HepG2 (cell line): ENCODE measurements around the gene GPR4. TPM values are rescaled to one million over a fixed set of nuclear protein-coding genes. Genes with fewer than 3 reads are reported as not detected.

Experiments
- AKNA ChIP-seq: sonication (generic); formaldehyde crosslinking; IDR thresholded peaks from 2 replicates; pipeline ENCODE4 v1.4.0; 2020; ENCODE audit warnings: missing genetic modification reagents, borderline replicate concordance
- GATAD1 ChIP-seq: IDR thresholded peaks from 2 replicates; pipeline ENCODE4 v1.6.1; 2016; ENCODE audit warnings: missing genetic modification reagents, missing compliant biosample characterization
- GZF1 ChIP-seq: sonication (generic); formaldehyde crosslinking; IDR thresholded peaks from 2 replicates; pipeline ENCODE4 v1.5.1; 2020; ENCODE audit warnings: mild to moderate bottlenecking, missing genetic modification reagents
- HBP1 ChIP-seq: IDR thresholded peaks from 2 replicates; pipeline ENCODE4 v1.6.1; 2016; ENCODE audit warnings: low read depth, control low read depth
- KMT2A ChIP-seq: sonication (generic); formaldehyde crosslinking; IDR thresholded peaks from 2 replicates; pipeline ENCODE4 v1.4.0; 2020; ENCODE audit warnings: missing genetic modification reagents
- MBNL3 ChIP-seq: fragments of 250-450 bp; sonication (Bioruptor Pico); conservative IDR thresholded peaks from 2 replicates; pipeline ENCODE4 v1.8.0; 2022; ENCODE audit warnings: mild to moderate bottlenecking, inconsistent platforms
- MEF2D ChIP-seq: sonication (generic); formaldehyde crosslinking; IDR thresholded peaks from 2 replicates; pipeline ENCODE4 v1.5.1; 2020; ENCODE audit warnings: mild to moderate bottlenecking, missing genetic modification reagents
- MLLT10 ChIP-seq: sonication (generic); formaldehyde crosslinking; IDR thresholded peaks from 2 replicates; pipeline ENCODE4 v1.4.0; 2020; ENCODE audit warnings: missing genetic modification reagents
- PAX8 ChIP-seq: sonication (generic); formaldehyde crosslinking; IDR thresholded peaks from 2 replicates; pipeline ENCODE4 v1.8.0; 2022; ENCODE audit warnings: mild to moderate bottlenecking, missing genetic modification reagents, borderline replicate concordance
- SETDB1 ChIP-seq: sonication (generic); formaldehyde crosslinking; IDR thresholded peaks from 2 replicates; pipeline ENCODE4 v1.5.1; 2020; ENCODE audit warnings: missing genetic modification reagents, mild to moderate bottlenecking, borderline replicate concordance
- SMARCC2 ChIP-seq: fragments of 450-650 bp; IDR thresholded peaks from 2 replicates; pipeline ENCODE4 v1.6.1; 2017; ENCODE audit warnings: antibody characterized with exemption, mild to moderate bottlenecking
- TAF1 ChIP-seq: sonication (generic); formaldehyde crosslinking; IDR thresholded peaks from 2 replicates; pipeline ENCODE4 v1.4.0; 2020; ENCODE audit warnings: missing genetic modification reagents
- TARDBP ChIP-seq: sonication (generic); formaldehyde crosslinking; IDR thresholded peaks from 2 replicates; pipeline ENCODE4 v1.8.0; 2022; ENCODE audit warnings: mild to moderate bottlenecking, missing genetic modification reagents
- TEAD3 ChIP-seq: optimal IDR thresholded peaks from 2 replicates; pipeline ENCODE3; 2016; ENCODE audit warnings: borderline replicate concordance
- THAP8 ChIP-seq: sonication (generic); formaldehyde crosslinking; IDR thresholded peaks from 2 replicates; pipeline ENCODE4 v1.5.1; 2020; ENCODE audit warnings: missing genetic modification reagents, mild to moderate bottlenecking, borderline replicate concordance
- TOPORS ChIP-seq: sonication (generic); formaldehyde crosslinking; IDR thresholded peaks from 2 replicates; pipeline ENCODE4 v1.8.0; 2023; ENCODE audit warnings: mild to moderate bottlenecking, missing genetic modification reagents
- ZEB1 ChIP-seq: IDR thresholded peaks from 2 replicates; pipeline ENCODE4 v1.6.1; 2012; ENCODE audit warnings: mild to moderate bottlenecking, low read depth, inconsistent platforms; ENCODE audit not compliant: insufficient replicate concordance
- ZFP36L1 ChIP-seq: sonication (generic); formaldehyde crosslinking; IDR thresholded peaks from 2 replicates; pipeline ENCODE4 v1.8.0; 2022; ENCODE audit warnings: mild to moderate bottlenecking, missing genetic modification reagents, moderate library complexity
- ZFP36L2 ChIP-seq: sonication (generic); formaldehyde crosslinking; IDR thresholded peaks from 2 replicates; pipeline ENCODE4 v1.4.0; 2020; ENCODE audit warnings: missing genetic modification reagents
- ZMYM3 ChIP-seq: sonication (generic); formaldehyde crosslinking; IDR thresholded peaks from 2 replicates; pipeline ENCODE4 v1.5.1; 2020; ENCODE audit warnings: mild to moderate bottlenecking, missing genetic modification reagents
- ZNF431 ChIP-seq: sonication (generic); formaldehyde crosslinking; IDR thresholded peaks from 2 replicates; pipeline ENCODE4 v1.9.0; 2022; ENCODE audit warnings: missing genetic modification reagents, low read depth, mild to moderate bottlenecking, borderline replicate concordance
- ZNF564 ChIP-seq: sonication (generic); formaldehyde crosslinking; IDR thresholded peaks from 2 replicates; pipeline ENCODE4 v1.8.1; 2023; ENCODE audit warnings: mild to moderate bottlenecking, missing genetic modification reagents
- ZNF891 ChIP-seq: sonication (generic); formaldehyde crosslinking; IDR thresholded peaks from 2 replicates; pipeline ENCODE4 v1.5.0; 2020; ENCODE audit warnings: mild to moderate bottlenecking, missing genetic modification reagents
- polyA plus RNA-seq, 8 experiments: library from polyadenylated mRNA; depleted of rRNA in 3 of 8; stranded (reverse) in 7 of 8; unstranded in 1 of 8; fragments of >200 nt; fragmentation: Illumina TruSeq in 4 of 8; extraction: Trizol in 4 of 8; gene quantifications; 2 replicates each; pipeline versions ENCODE4 v1.2.1 to v1.2.3, GENCODE V29; 2011 to 2016; ENCODE audit warnings: low read depth in 4 of 8, missing spikeins in 1 of 8, mixed read lengths in 1 of 8; ENCODE audit not compliant: insufficient read depth in 1 of 8
- total RNA-seq, 5 experiments: library from RNA; depleted of rRNA; stranded (reverse); fragments of >200 nt; fragmentation: Illumina TruSeq; extraction: Trizol; gene quantifications; 2 replicates each; pipeline ENCODE4 v1.2.3, GENCODE V29; 2016; ENCODE audit warnings: low read depth in 1 of 5

Gene GPR4
- total and polyA plus RNA-seq, 2 of the 13 experiments (the other 11 are each of a cell fraction or from before 2014, with no cell fraction given), result 0.15 TPM; not detected in 1

DNA sequence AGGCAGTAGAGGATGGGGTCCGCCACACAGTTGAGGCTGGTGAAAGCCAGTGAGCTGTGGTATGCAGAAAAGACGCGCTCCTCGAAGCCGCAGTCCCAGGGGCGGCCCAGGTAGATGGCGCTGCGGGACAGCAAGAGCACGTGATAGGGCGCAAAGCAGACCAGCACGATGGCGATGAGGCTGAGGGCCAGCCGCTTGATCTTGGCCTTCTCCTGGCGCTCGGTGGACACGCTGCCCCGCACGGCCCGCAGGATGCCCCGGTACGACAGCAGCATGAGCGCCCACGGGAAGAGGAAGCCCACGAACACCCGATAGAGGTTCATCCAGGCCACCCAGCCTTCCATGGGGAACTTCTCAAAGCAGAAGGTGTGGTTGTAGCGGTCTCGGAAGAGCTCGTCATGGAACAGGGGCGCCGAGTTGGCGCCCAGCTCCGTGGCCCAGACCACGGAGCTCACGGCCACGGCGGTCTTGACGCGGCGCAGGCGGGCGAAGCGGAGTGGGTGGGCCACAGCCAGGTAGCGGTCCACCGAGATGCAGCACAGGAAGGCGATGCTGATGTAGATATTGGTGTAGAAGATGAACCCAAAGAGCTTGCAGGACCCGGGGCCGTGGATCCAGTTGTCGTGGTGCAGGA lies 10.9 kb downstream of the GPR4 start (continued):
- TF ChIP-seq AKNA (no peak), ZEB1 (no peak), ZFP36L2 (CRISPR knock-in tag) (no peak), ZFP36L1 (CRISPR knock-in tag) (no peak), TAF1 (CRISPR knock-in tag) (peak; percentile 33; the same call in 1 of the 2 replicates), THAP8 (no peak), TOPORS (CRISPR knock-in tag) (no peak), ZNF564 (CRISPR knock-in tag) (0 out of 2 replicates have a peak, but pooled peaks have one; percentile 65), ZNF431 (CRISPR knock-in tag) (0 out of 2 replicates have a peak, but pooled peaks have one; percentile 43), TEAD3 (CRISPR knock-in tag) (peak; percentile 93), PAX8 (CRISPR knock-in tag) (no peak), ZMYM3 (CRISPR knock-in tag) (no peak; the same call in 1 of the 2 replicates), GATAD1 (peak; percentile 79), MBNL3 (no peak), SETDB1 (CRISPR knock-in tag) (no peak), ZNF891 (CRISPR knock-in tag) (no peak), MEF2D (CRISPR knock-in tag) (0 out of 2 replicates have a peak, but pooled peaks have one; percentile 49), KMT2A (peak; percentile 29; the same call in 1 of the 2 replicates), HBP1 (CRISPR knock-in tag) (0 out of 2 replicates have a peak, but pooled peaks have one; percentile 40), MLLT10 (no peak), GZF1 (CRISPR knock-in tag) (no peak), SMARCC2 (no peak), TARDBP (CRISPR knock-in tag) (peak; percentile 72)
